Mucosa of descending colon (tissue), 3 donors: ENCODE measurements around the gene MUSK. TPM values are rescaled to one million over a fixed set of nuclear protein-coding genes. Genes with fewer than 3 reads are reported as not detected.

ENCODE experiments used
- ATAC-seq: fragments of 200-7000 bp; cut with Tn5 transposase; one replicate; pipeline ENCODE4 v1.9.1; 2020; ENCODE audit warnings: mild to moderate bottlenecking, moderate library complexity
- DNase-seq, 3 donors: peaks; one replicate each; pipeline ENCODE4 v3.0.0-alpha.2; 2020
- H3K36me3 ChIP-seq: fragments of 200-600 bp; one replicate; pipeline ENCODE4 v1.8.0; 2021; ENCODE audit warnings: low read depth, mild to moderate bottlenecking
- H3K4me1 ChIP-seq: fragments of 200-600 bp; one replicate; pipeline ENCODE4 v1.8.0; 2021; ENCODE audit warnings: low read depth, mild to moderate bottlenecking
- H3K4me3 ChIP-seq: fragments of 200-600 bp; one replicate; pipeline ENCODE4 v1.8.0; 2021; ENCODE audit warnings: mild to moderate bottlenecking
- H3K9me3 ChIP-seq: fragments of 200-600 bp; one replicate; pipeline ENCODE4 v1.8.0; 2021; ENCODE audit warnings: mild to moderate bottlenecking
- CTCF ChIP-seq: fragments of 200-600 bp; IDR thresholded peaks from one replicate; pipeline ENCODE4 v1.8.0; 2022; ENCODE audit warnings: antibody characterized with exemption, mild to moderate bottlenecking
- intact Hi-C, 2 donors: fragments of 100-400 bp; cut with DNase I in 1 of 2; cut with micrococcal nuclease in 1 of 2; formaldehyde crosslinking; loops; one replicate each; pipeline versions ENCODE4 v1.11.0 to v1.11.1; 2022; cut with DNase I, micrococcal nuclease
- total RNA-seq, 3 donors: library from RNA; stranded (reverse); fragmentation: NEBNext Ultra II Directional in 2 of 3; extraction: Animal tissue kit (Norgen Biotek cat#: 25700) in 2 of 3; gene quantifications; one replicate each; pipeline versions ENCODE4 v1.2.1 to v1.2.4, GENCODE V29; 2021 to 2023
- donor health status: DM: no; HTN: no; CAD: no; lungs with moderate emphysema.
- donor health status: DM: no; HTN: no; CAD: no.
- donor health status: DM: no; HTN: yes; CAD: no.

Gene MUSK
- total RNA-seq, 3 donors from 2014 or later: 1.4 to 5.6 (median 3.6) TPM

GRCh38 chr9:110742741-110743371, 74.3 kb downstream of the MUSK start:
- DNase-seq: no peak
- H3K4me1 ChIP-seq: no peaks in the 10 kb centered on the region
- no peak for TF ChIP-seq CTCF
- ATAC-seq: no peak
- H3K4me3 ChIP-seq: no peak overlapping the region
- no peaks in the 10 kb centered on the region for H3K9me3 ChIP-seq
- intact Hi-C loops: no loop called here
- no peaks in the 10 kb centered on the region for H3K36me3 ChIP-seq

- intact Hi-C loops: no loop called here
- no peaks in the 10 kb centered on the region for H3K36me3 ChIP-seq
- DNase-seq (no peak), ATAC-seq (peak; percentile 42)
- TF ChIP-seq CTCF: no peak
- no peaks in the 10 kb centered on the region for H3K9me3 ChIP-seq
- no peaks in the 10 kb centered on the region for H3K4me1 ChIP-seq
- no peak overlapping the region for H3K4me3 ChIP-seq
These were observed 76.3 kb downstream of the MUSK start for GRCh38 chr9:110744715-110745384.

- Histone ChIP-seq H3K9me3 (no peaks in the 10 kb centered on the region), H3K4me3 (no peak overlapping the region), H3K36me3 (no peaks in the 10 kb centered on the region), H3K4me1 (no peaks in the 10 kb centered on the region)
- no peak for DNase-seq
- no peak for ATAC-seq
- intact Hi-C loops: no loop called here
- TF ChIP-seq CTCF: no peak
These were observed 77.1 kb downstream of the MUSK start for GRCh38 chr9:110745676-110746075.

GRCh38 chr9:110746211-110746930, 77.8 kb downstream of the MUSK start:
- Histone ChIP-seq H3K36me3 (no peaks in the 10 kb centered on the region), H3K4me3 (no peak overlapping the region), H3K9me3 (no peaks in the 10 kb centered on the region), H3K4me1 (no peaks in the 10 kb centered on the region)
- intact Hi-C loops: no loop called here
- no peak for DNase-seq
- ATAC-seq: no peak
- TF ChIP-seq CTCF: no peak

- Histone ChIP-seq H3K4me3 (no peak overlapping the region), H3K36me3 (no peaks in the 10 kb centered on the region), H3K9me3 (no peaks in the 10 kb centered on the region), H3K4me1 (no peaks in the 10 kb centered on the region)
- intact Hi-C loops: no loop called here
- no peak for DNase-seq
- no peak for ATAC-seq
- no peak for TF ChIP-seq CTCF
These were observed 79.8 kb downstream of the MUSK start for GRCh38 chr9:110748251-110748893.
